B cell (primary cell): ENCODE measurements around the gene PHETA2. TPM values are rescaled to one million over a fixed set of nuclear protein-coding genes. Genes with fewer than 3 reads are reported as not detected.

Experiments used
- ATAC-seq: fragments of 200-7000 bp; cut with Tn5 transposase; one replicate; pipeline ENCODE4 v1.10.0; 2021; ENCODE audit warnings: low read depth, mild to moderate bottlenecking, moderate number of reproducible peaks, moderate library complexity
- CTCF ChIA-PET: fragments of 350-600 bp; sonication (Branson Sonifier 250); formaldehyde crosslinking; loops from one replicate; lab custom pipeline; 2021; ENCODE audit warnings: antibody characterized with exemption, inconsistent platforms; lab: Charles Lee
- POLR2A ChIA-PET: fragments of 350-600 bp; sonication (Branson Sonifier 250); formaldehyde crosslinking; loops from one replicate; lab custom pipeline; 2021; ENCODE audit warnings: antibody characterized with exemption; lab: Charles Lee
- DNase-seq: peaks from one replicate; pipeline ENCODE4 v3.0.0; 2013
- H2AFZ ChIP-seq: 2 replicates; pipeline ENCODE4 v1.6.1; 2012; ENCODE audit warnings: mild to moderate bottlenecking, low read depth, low read length; ENCODE audit not compliant: insufficient read depth, poor library complexity, severe bottlenecking
- H3K27ac ChIP-seq, 2 donors: 1 replicate in 1 of 2; 2 replicates in 1 of 2; pipeline ENCODE4 v1.5.1; 2012 to 2013; ENCODE audit warnings: low read length in 2 of 2, mild to moderate bottlenecking in 2 of 2, moderate library complexity in 1 of 2
- H3K27me3 ChIP-seq, 4 experiments: fragments of 200-600 bp in 1 of 4; sonication (generic) in 1 of 4; replicated peaks in 1 of 4; 1 replicate in 2 of 4; 2 replicates in 2 of 4; pipeline versions ENCODE4 v1.6.1 to v1.7.0; 2013 to 2016; ENCODE audit warnings: low read length in 3 of 4, mild to moderate bottlenecking in 2 of 4, mixed read lengths in 1 of 4, moderate library complexity in 1 of 4; ENCODE audit not compliant: insufficient read depth in 4 of 4, control insufficient read depth in 3 of 4; ENCODE audit errors: control extremely low read depth in 1 of 4
- H3K36me3 ChIP-seq, 2 experiments: replicated peaks in 1 of 2; 1 replicate in 1 of 2; 2 replicates in 1 of 2; pipeline versions ENCODE4 v1.6.1 to v1.7.1; 2013; ENCODE audit warnings: low read length in 1 of 2; ENCODE audit not compliant: insufficient read depth in 2 of 2, control insufficient read depth in 1 of 2; ENCODE audit errors: control extremely low read depth in 1 of 2, extremely low read depth in 1 of 2
- H3K4me1 ChIP-seq, 2 donors: fragments of 200-600 bp in 1 of 2; sonication (generic) in 1 of 2; 1 replicate in 1 of 2; 2 replicates in 1 of 2; pipeline versions ENCODE4 v1.5.1 to v1.6.1; 2013 to 2017; ENCODE audit warnings: low read length in 2 of 2; ENCODE audit not compliant: control insufficient read depth in 2 of 2, insufficient read depth in 2 of 2
- H3K4me2 ChIP-seq: replicated peaks from 2 replicates; pipeline ENCODE3; 2012; ENCODE audit warnings: mild to moderate bottlenecking, low read depth, low read length; ENCODE audit not compliant: poor library complexity, severe bottlenecking
- H3K4me3 ChIP-seq, 5 experiments: fragments of 200-600 bp in 1 of 5; sonication (generic) in 1 of 5; 1 replicate in 3 of 5; 2 replicates in 2 of 5; pipeline versions ENCODE4 v1.5.1 to v1.7.0; 2011 to 2016; ENCODE audit warnings: low read length in 4 of 5, mild to moderate bottlenecking in 4 of 5, low read depth in 2 of 5, control low read depth in 1 of 5, moderate library complexity in 1 of 5; ENCODE audit not compliant: insufficient read depth in 1 of 5; ENCODE audit errors: control extremely low read depth in 1 of 5, extremely low read depth in 1 of 5
- H3K79me2 ChIP-seq: fragments of 200-600 bp; sonication (generic); one replicate; pipeline ENCODE4 v1.6.0; 2016; ENCODE audit warnings: low read length; ENCODE audit not compliant: control insufficient read depth, insufficient read depth
- H3K9ac ChIP-seq: fragments of 200-600 bp; sonication (generic); 2 replicates; pipeline ENCODE4 v1.6.1; 2017; ENCODE audit warnings: mild to moderate bottlenecking, low read length, moderate library complexity
- H3K9me3 ChIP-seq, 3 donors: one replicate each; pipeline versions ENCODE4 v1.6.1 to v1.7.1; 2013; ENCODE audit warnings: low read length in 2 of 3; ENCODE audit not compliant: control insufficient read depth in 2 of 3, insufficient read depth in 1 of 3; ENCODE audit errors: control extremely low read depth in 1 of 3
- H4K20me1 ChIP-seq: 2 replicates; pipeline ENCODE4 v1.6.0; 2012; ENCODE audit warnings: mild to moderate bottlenecking, low read length; ENCODE audit not compliant: insufficient read depth, control insufficient read depth, poor library complexity, severe bottlenecking
- H3K27ac Mint-ChIP-seq: one replicate; pipeline ENCODE4 v1.8.0; 2021; ENCODE audit warnings: mixed read lengths
- H3K27me3 Mint-ChIP-seq: one replicate; pipeline ENCODE4 v1.8.0; 2021; ENCODE audit warnings: mixed read lengths
- H3K4me1 Mint-ChIP-seq: one replicate; pipeline ENCODE4 v1.8.0; 2021; ENCODE audit warnings: mixed read lengths
- H3K4me3 Mint-ChIP-seq: one replicate; pipeline ENCODE4 v1.8.0; 2021; ENCODE audit warnings: mixed read lengths
- H3K9me3 Mint-ChIP-seq: one replicate; pipeline ENCODE4 v1.8.0; 2022; ENCODE audit warnings: mixed read lengths; ENCODE audit not compliant: insufficient read depth
- CTCF ChIP-seq: fragments of 200-600 bp; IDR thresholded peaks from one replicate; pipeline ENCODE4 v1.8.0; 2022; ENCODE audit warnings: antibody characterized with exemption, mild to moderate bottlenecking
- EZH2 ChIP-seq: IDR thresholded peaks from 2 replicates; pipeline ENCODE4 v1.6.1; 2012; ENCODE audit warnings: borderline replicate concordance, low read depth, mild to moderate bottlenecking, moderate library complexity, low read length; ENCODE audit not compliant: insufficient read depth, poor library complexity, severe bottlenecking
- WGBS: methylation state at CpG from one replicate; pipeline ENCODE4 v1.1.5; 2013; ENCODE audit warnings: missing lambda C conversion rate; ENCODE audit not compliant: insufficient coverage; 5-methylcytosine and 5-hydroxymethylcytosine counted together
- intact Hi-C: fragments of 100-400 bp; cut with micrococcal nuclease; formaldehyde crosslinking; loops from one replicate; pipeline ENCODE4 v1.10.0; 2022
- polyA plus RNA-seq: library from polyadenylated mRNA; depleted of rRNA; stranded (reverse); fragments of >200 nt; gene quantifications from 2 replicates; pipeline ENCODE4 v1.2.3, GENCODE V29; 2012
- total RNA-seq, 2 donors: library from RNA; stranded (reverse); fragments of 120-200 nt in 1 of 2; gene quantifications; 1 replicate in 1 of 2; 2 replicates in 1 of 2; pipeline versions ENCODE4 v1.2.3 to v1.2.4, GENCODE V29; 2013 to 2022

PHETA2 gene
- total and polyA plus RNA-seq, 2 donors (not counting 1 experiment from before 2014, with no cell fraction given) = 1.1 to 3.8 TPM

GRCh38 chr22:42066937-42067336, 7.1 kb upstream of the PHETA2 start:
- over 99% methylated on average over 10 of the region's 10 CpGs for WGBS
- intact Hi-C loops = no loop called here
- POLR2A ChIA-PET = no interaction called here
- H3K4me2 ChIP-seq = no peak overlapping the region
- DNase-seq (no peak), ATAC-seq (no peak)
- CTCF ChIA-PET = no interaction called here
- peaks cover 0 to 18% of the 10 kb centered on the region in 2 experiments for H3K36me3 ChIP-seq
- H3K4me1 ChIP-seq = peaks cover 12 to 17% of the 10 kb centered on the region in 2 donors
- no peak overlapping the region for H2AFZ ChIP-seq
- Mint-ChIP-seq H3K4me3 (no peak overlapping the region), H3K9me3 (no peaks in the 10 kb centered on the region), H3K4me1 (peaks cover 26% of the 10 kb centered on the region), H3K27me3 (no peaks in the 10 kb centered on the region), H3K27ac (no peak overlapping the region)
- H3K9ac ChIP-seq = no peak overlapping the region
- H3K27ac ChIP-seq = no peak overlapping the region
- H3K4me3 ChIP-seq = no peak overlapping the region
- H3K79me2 ChIP-seq = no peaks in the 10 kb centered on the region
- H3K27me3 ChIP-seq = no peaks in the 10 kb centered on the region
- no peaks in the 10 kb centered on the region for H4K20me1 ChIP-seq
- TF ChIP-seq EZH2 (no peak), CTCF (no peak)
- no peaks in the 10 kb centered on the region for H3K9me3 ChIP-seq

GRCh38 chr22:42067671-42068251, 6.3 kb upstream of the PHETA2 start:
- Mint-ChIP-seq H3K9me3 (no peaks in the 10 kb centered on the region), H3K4me3 (no peak overlapping the region), H3K27ac (peak overlapping the region; percentile 26), H3K27me3 (no peaks in the 10 kb centered on the region), H3K4me1 (peaks cover 30% of the 10 kb centered on the region)
- peaks cover 0 to 18% of the 10 kb centered on the region in 2 experiments for H3K36me3 ChIP-seq
- no peak overlapping the region for H3K27ac ChIP-seq
- no peak overlapping the region for H2AFZ ChIP-seq
- no peak overlapping the region for H3K4me2 ChIP-seq
- H3K79me2 ChIP-seq = no peaks in the 10 kb centered on the region
- peaks cover 12 to 17% of the 10 kb centered on the region in 2 donors for H3K4me1 ChIP-seq
- DNase-seq (no peak), ATAC-seq (no peak)
- H4K20me1 ChIP-seq = no peaks in the 10 kb centered on the region
- no peak overlapping the region for H3K9ac ChIP-seq
- POLR2A ChIA-PET = no interaction called here
- H3K9me3 ChIP-seq = no peaks in the 10 kb centered on the region
- TF ChIP-seq EZH2 (no peak), CTCF (no peak)
- 93% methylated on average over 13 of the region's 14 CpGs for WGBS
- H3K4me3 ChIP-seq = no peak overlapping the region
- intact Hi-C loops = no loop called here
- H3K27me3 ChIP-seq = no peaks in the 10 kb centered on the region
- CTCF ChIA-PET = interaction anchor here (0.6 kb wide), 1 partner anchor 379 kb away, joined by 3 read pairs; the partner anchor contains the start of gene SNU13
